GM18858 (cell line): ENCODE results near the gene KRTAP5-5.
"Not testable (repeated sequence)": the region's sequence is repeated elsewhere in the genome, so short reads cannot be mapped to it uniquely, and the experiment has no call there.

Experiments
- ATAC-seq: cut with Tn5 transposase; IDR thresholded peaks from one replicate; pipeline ENCODE4 v1.9.1; 2021; ENCODE audit not compliant: unreplicated experiment

The KRTAP5-5 gene

DNA sequence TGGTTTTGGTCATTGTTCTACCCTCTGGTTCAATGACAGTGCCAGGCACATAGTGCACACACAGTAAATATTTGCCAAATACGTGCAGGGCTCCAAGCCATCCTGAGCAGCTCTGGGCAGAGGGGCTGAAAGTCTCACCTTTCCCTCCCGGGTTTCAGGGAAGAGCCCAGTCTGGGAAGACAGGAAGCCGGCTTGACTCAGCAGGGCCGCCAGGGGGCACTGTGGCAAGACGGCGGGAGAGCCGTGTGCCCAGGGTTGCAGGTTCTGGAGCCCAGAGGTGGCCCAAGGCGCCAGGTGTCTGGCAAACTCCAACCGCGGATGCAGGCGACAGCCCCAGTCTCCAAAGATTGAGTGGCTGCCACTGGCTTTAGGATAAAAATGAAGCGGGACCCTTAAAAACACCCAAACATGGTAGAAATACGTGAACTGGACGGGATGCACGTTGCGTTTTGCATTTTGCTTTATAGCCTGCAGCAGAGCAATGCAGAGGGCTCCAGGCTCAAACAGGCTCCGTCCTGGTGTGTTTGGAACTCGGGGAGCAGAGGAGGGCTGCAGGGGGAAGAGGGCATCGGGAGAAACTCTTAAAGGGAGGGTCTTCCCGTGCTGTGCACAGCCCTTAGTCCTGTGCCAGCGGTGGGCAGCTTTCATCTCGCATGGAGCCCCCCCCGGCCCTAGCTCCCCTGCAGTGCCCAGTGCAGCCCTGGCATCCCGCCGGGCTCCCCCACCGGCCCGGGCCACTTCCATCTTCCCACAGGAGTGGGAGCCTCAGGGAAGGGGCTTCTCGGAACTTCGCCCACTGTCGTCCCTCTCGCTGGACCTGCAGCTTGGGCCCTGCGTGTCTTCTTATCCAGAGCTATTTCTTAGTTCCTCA lies 10.7 kb downstream of the KRTAP5-5 start:
- no peak for ATAC-seq

- ATAC-seq: no peak
Observed at GRCh38 chr11:1641096-1641495, 11.5 kb downstream of the KRTAP5-5 start.

DNA sequence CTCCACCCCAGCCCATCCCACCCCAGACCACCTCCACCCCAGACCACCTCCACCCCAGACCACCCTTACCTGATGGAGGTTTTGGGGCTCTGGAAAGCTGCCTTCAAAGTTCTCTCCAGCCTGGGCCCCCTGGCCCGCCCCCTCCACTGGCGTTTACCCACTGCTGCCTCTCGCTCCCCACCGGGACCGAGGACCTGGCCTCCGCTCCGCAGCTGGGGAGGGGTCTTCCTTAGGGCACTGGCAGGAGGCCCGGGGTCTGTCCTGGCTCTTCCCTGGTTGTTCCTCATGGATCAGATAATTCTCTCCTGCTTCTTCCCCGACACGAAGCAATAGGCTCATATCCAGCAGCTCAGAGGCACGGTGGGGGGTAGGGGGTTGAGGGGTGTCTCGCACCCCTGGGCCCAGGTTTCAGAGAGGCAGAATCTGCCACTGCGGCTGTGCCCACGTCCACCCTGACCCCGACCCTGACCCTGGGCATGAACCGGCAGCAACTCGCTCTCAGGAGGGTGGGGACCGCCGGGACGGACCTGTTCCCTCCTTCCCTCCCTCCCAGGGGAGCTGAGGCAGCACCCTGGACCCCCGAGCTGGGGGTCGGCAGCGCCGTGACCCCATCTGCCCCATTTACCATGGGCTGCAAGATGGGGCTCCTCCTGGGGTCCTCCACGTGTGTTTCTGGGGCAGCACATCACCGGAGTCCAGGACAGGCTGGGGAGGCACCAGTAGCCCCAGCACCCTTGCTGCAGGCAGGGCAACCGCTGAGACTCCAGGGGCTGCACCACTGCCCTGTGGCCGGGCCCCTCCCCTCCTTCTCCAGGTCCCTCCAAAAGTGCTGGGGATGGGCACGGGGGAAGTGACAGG lies 12.9 kb downstream of the KRTAP5-5 start:
- ATAC-seq: no peak

DNA sequence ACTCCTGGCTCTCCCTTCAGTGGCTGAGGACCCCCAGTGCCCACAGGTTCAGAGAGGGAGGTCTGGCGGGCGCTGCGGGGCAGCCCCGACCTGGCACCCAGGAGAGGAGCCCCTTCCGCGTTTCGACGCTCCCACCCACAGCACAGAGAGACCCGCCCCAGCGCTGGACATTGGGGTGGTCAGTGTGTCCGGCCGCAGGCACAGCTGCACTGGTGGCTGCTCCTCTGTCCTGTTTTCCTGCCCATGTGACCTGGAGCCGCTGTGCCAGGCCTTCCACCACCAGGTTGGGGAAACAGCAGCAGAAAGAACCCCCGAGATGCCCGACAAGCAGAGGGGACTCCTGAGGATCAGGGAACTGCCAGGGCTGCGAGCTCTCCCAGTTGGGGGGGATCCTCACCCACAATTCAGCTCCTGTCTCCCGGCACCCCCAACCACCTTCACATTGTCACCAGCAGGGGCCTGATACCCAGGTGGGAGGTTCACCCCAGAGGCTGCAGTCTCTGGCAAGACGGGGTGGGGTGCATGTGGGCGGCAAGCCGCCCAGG lies 13.6 kb downstream of the KRTAP5-5 start:
- ATAC-seq: no peak

DNA sequence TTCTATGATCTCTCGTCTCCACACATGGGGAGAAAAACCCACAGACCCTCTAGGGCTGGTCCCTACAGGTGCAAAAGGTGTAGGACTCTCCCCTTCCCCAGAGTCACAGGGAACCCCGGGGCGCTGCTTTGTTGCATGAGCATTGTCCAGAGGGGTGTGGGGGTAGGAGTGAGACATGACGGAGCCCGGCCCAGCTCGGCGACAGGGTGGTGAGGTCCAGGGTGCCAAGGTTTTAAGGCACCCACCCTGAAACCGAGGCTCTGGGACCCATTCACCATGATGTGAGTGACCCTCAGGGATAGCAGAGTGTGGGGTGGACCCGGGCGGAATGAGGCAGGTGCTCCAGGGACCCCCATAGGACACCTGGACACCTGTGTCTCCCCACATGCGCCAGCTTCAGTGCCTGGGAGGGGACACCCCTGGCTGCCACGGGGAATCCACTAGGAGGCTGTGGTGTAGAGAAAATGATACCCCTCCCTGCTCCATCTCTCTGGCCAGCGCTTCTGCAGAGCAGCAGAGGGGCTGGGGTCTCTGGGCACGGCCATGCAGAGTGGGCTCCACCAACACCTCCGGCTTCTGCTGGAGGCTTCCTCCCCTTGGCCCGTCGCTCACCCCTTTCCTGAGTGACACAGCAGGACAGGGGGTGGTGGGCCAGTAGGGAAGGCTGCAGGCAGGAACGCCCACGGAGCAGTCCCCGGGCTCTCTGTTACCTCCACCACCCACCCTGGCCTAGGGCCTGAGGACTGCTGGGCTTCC lies 15.2 kb downstream of the KRTAP5-5 start:
- no peak for ATAC-seq

DNA sequence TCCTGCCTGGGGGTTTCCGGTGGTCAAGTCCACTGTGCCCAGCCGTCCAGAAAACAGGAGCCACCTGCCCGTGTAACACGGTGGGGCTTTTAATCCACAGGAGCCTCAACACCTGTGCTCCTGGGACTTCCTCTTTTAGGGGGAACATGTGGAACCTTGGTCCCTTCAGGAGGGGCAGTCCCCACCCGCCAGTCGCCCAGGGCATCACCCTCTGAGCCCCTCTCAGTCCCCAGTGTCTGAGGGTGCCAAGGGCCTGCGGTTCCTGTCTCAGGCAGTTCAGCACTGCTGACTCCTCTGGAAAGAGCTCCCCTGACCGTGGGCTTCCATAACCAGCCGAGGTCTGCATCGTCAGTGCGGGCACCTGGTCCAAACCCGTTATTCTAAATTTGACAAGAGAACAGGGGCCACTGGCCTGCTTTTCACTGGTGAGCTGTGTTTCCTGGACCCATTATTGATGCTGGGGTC lies 15.8 kb downstream of the KRTAP5-5 start:
- ATAC-seq: no peak

DNA sequence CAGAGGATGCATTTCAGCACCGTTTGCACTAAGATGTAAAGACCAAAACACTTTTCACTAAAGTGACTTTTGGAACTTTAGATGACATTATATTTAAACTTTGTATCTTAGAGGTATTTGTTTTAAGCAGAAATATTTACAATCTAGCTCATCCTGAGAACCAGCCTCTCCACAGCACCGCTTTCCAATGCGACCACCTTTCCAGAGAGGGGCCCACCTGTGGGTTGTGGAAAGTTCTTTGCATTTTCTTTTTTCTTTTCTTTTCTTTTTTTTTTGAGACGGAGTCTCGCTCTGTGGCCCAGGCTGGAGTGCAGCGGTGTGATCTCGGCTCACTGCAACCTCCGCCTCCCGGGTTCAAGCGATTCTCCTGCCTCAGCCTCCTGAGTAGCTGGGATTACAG lies 17.0 kb downstream of the KRTAP5-5 start:
- ATAC-seq: not testable (repeated sequence)

GRCh38 chr11:1647901-1648652 lies 18.5 kb downstream of the KRTAP5-5 start:
- no peak for ATAC-seq

DNA sequence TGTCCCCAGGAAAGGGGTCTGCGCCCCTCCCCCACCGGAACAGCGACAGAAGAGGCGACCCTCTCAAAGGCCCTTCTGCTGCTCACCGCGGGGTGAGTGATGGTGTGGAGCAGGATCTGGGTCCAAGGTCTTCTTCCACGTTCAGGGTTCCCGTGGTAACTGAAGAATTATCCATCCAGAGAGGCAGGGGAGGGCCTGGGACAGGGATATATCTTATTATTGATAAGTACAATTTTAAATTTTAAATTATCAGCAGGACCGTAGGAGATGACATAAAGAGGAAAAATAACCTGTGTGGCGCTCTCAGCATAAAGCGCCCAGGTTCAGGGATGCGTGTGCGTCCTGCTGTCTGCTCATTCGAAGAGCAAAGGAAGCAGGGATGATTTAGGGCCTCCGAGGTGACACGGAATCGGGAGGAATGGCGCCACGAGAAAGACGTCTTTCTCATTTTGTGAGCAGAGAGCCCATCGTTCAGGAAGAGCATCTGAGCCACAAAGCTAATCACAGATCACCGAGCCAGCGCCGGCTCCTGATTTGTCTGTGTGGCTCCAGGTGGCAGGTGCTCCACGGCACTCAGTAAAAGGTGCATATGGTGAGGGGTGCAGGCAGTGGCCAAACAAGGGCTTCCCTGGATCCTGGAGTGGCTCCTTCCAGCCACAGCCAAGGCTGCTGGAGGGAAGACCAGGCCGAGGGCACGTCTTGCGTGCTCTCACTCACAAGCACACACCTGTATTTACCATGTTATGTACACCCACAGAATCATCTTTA lies 19.3 kb downstream of the KRTAP5-5 start:
- no peak for ATAC-seq

GRCh38 chr11:1650034-1650917 lies 20.7 kb downstream of the KRTAP5-5 start:
- ATAC-seq: no peak

DNA sequence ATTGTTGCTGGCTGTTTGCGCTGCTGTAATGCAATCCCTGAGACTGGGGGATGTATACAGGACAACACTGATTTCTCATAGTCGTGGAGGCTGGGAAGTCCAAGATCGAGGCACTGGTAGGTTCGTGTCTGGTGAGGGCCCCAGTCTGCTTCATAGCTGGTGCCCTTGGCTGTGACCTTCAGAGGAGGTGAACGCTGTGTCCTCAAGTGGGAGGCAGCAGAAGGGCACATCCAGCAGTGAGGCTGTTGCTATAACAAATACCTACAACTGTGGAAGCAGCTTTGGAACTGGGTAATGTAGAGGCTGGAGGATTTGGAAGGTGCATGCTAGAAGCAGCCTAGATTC lies 21.3 kb downstream of the KRTAP5-5 start:
- ATAC-seq: no peak

GRCh38 chr11:1651411-1651980 lies 21.9 kb downstream of the KRTAP5-5 start:
- ATAC-seq: no peak

- ATAC-seq: no peak
Observed at GRCh38 chr11:1652026-1652425, 22.5 kb downstream of the KRTAP5-5 start.

- ATAC-seq: no peak
Observed at GRCh38 chr11:1652442-1652770, 22.8 kb downstream of the KRTAP5-5 start.

- ATAC-seq: no peak
Observed at GRCh38 chr11:1652771-1653540, 23.4 kb downstream of the KRTAP5-5 start.

- ATAC-seq: no peak
Observed at GRCh38 chr11:1653541-1654387, 24.2 kb downstream of the KRTAP5-5 start.
